A549 (cell line): Measurements from ENCODE around the gene MAP3K5. TPM values are rescaled to one million over a fixed set of nuclear protein-coding genes. Genes with fewer than 3 reads are reported as not detected.

ENCODE experiments used
- ATAC-seq, 2 experiments: fragments of 200-7000 bp in 1 of 2; fragments of >200 bp in 1 of 2; cut with Nextera tagmentation in 1 of 2; cut with Tn5 transposase in 1 of 2; 3 replicates each; pipeline versions ENCODE4 v1.8.0 to v1.9.1; 2018 to 2020; ENCODE audit warnings: mild to moderate bottlenecking in 1 of 2, moderate library complexity in 1 of 2
- CTCF ChIA-PET: fragments of 300-600 bp; sonication (Branson Sonifier 250); formaldehyde crosslinking; extraction: SDS; loops from one replicate; lab custom pipeline; 2021; ENCODE audit warnings: antibody characterized with exemption, inconsistent platforms; lab: Yijun Ruan, JAX
- POLR2A ChIA-PET: fragments of 350-600 bp; formaldehyde crosslinking; extraction: SDS; loops from one replicate; lab custom pipeline; 2021; ENCODE audit warnings: antibody characterized with exemption, inconsistent platforms; lab: Yijun Ruan, JAX
- DNase-seq, 2 experiments: peaks; one replicate each; pipeline versions ENCODE4 v3.0.0 to v3.0.0-alpha.2; 2011 to 2016; ENCODE audit warnings: low read depth in 1 of 2, low spot score in 1 of 2
- FAIRE-seq: peaks from 2 replicates; lab custom pipeline; 2011; peaks lifted over from hg19 to GRCh38; lab: Jason Lieb, UNC
- H3K27ac ChIP-seq, 2 experiments: fragments of >200 bp; sonication (Bioruptor Twin); formaldehyde crosslinking; 3 replicates each; pipeline ENCODE4 v1.5.1; 2016 to 2017
- H3K4me1 ChIP-seq: fragments of >200 bp; sonication (Bioruptor Twin); formaldehyde crosslinking; 3 replicates; pipeline ENCODE4 v1.6.1; 2016
- H3K4me2 ChIP-seq: fragments of >200 bp; sonication (Bioruptor Twin); formaldehyde crosslinking; 3 replicates; pipeline ENCODE4 v1.6.1; 2016
- H3K4me3 ChIP-seq: fragments of >200 bp; sonication (Bioruptor Twin); formaldehyde crosslinking; 3 replicates; pipeline ENCODE4 v1.5.1; 2016
- H3K9me3 ChIP-seq: fragments of >200 bp; sonication (Bioruptor Twin); formaldehyde crosslinking; 3 replicates; pipeline ENCODE4 v1.6.1; 2016
- CBX2 ChIP-seq: fragments of 200-600 bp; sonication (generic); IDR thresholded peaks from 2 replicates; pipeline ENCODE4 v1.6.1; 2016; ENCODE audit warnings: low read depth, mild to moderate bottlenecking, borderline replicate concordance
- CEBPB ChIP-seq, 2 experiments: fragments of >200 bp in 1 of 2; sonication (Bioruptor Twin) in 1 of 2; formaldehyde crosslinking in 1 of 2; IDR thresholded peaks; 2 replicates each; pipeline ENCODE4 v1.6.1; 2012 to 2016
- EHF ChIP-seq: fragments of 250-450 bp; sonication (Bioruptor Pico); IDR thresholded peaks from 2 replicates; pipeline ENCODE4 v1.5.0; 2020; ENCODE audit warnings: mild to moderate bottlenecking
- EP300 ChIP-seq, 2 experiments: fragments of >200 bp; sonication (Bioruptor Twin); formaldehyde crosslinking; IDR thresholded peaks; 2 replicates in 1 of 2; 3 replicates in 1 of 2; pipeline ENCODE4 v1.6.1; 2016 to 2017
- FOSB ChIP-seq: fragments of 250-450 bp; sonication (Bioruptor Pico); IDR thresholded peaks from 2 replicates; pipeline ENCODE4 v1.5.0; 2020; ENCODE audit warnings: mild to moderate bottlenecking, moderate library complexity
- FOSL2 ChIP-seq, 2 experiments: fragments of 450-650 bp in 1 of 2; fragments of >200 bp in 1 of 2; sonication (Bioruptor Twin) in 1 of 2; formaldehyde crosslinking; IDR thresholded peaks; 2 replicates each; pipeline versions ENCODE4 v1.5.0 to v1.6.1; 2016 to 2020; ENCODE audit warnings: mild to moderate bottlenecking in 1 of 2, moderate library complexity in 1 of 2
- FOXS1 ChIP-seq: fragments of 250-450 bp; sonication (Bioruptor Pico); IDR thresholded peaks from 2 replicates; pipeline ENCODE4 v1.5.0; 2020; ENCODE audit warnings: mild to moderate bottlenecking, moderate library complexity
- HDAC2 ChIP-seq: fragments of 200-600 bp; sonication (generic); IDR thresholded peaks from 2 replicates; pipeline ENCODE4 v1.6.1; 2016
- HOXA7 ChIP-seq: fragments of 250-450 bp; sonication (Bioruptor Pico); IDR thresholded peaks from 2 replicates; pipeline ENCODE4 v1.5.0; 2020; ENCODE audit warnings: mild to moderate bottlenecking, moderate library complexity
- HOXB13 ChIP-seq: fragments of 250-450 bp; sonication (Bioruptor Pico); IDR thresholded peaks from 2 replicates; pipeline ENCODE4 v1.5.0; 2020; ENCODE audit warnings: low read depth, mild to moderate bottlenecking, moderate library complexity
- HOXB5 ChIP-seq: fragments of 250-450 bp; sonication (Bioruptor Pico); IDR thresholded peaks from 2 replicates; pipeline ENCODE4 v1.5.0; 2020; ENCODE audit warnings: mild to moderate bottlenecking, moderate library complexity
- KDM5A ChIP-seq: fragments of 200-600 bp; sonication (generic); IDR thresholded peaks from 2 replicates; pipeline ENCODE4 v1.6.1; 2016; ENCODE audit warnings: antibody characterized with exemption, mild to moderate bottlenecking
- MAFK ChIP-seq: fragments of 450-650 bp; IDR thresholded peaks from 2 replicates; pipeline ENCODE4 v1.6.1; 2014; ENCODE audit not compliant: partially characterized antibody
- POLR2AphosphoS2 ChIP-seq: conservative IDR thresholded peaks from 2 replicates; pipeline ENCODE4 v1.6.1; 2012; ENCODE audit warnings: low read length, improper control_type of control experiment, inconsistent platforms
- RAD21 ChIP-seq, 2 experiments: fragments of >200 bp in 1 of 2; sonication (Bioruptor Twin) in 1 of 2; formaldehyde crosslinking in 1 of 2; IDR thresholded peaks in 1 of 2; conservative IDR thresholded peaks in 1 of 2; 2 replicates in 1 of 2; 3 replicates in 1 of 2; pipeline ENCODE4 v1.6.1; 2012 to 2018; ENCODE audit warnings: inconsistent platforms in 1 of 2
- RARB ChIP-seq: fragments of 250-450 bp; sonication (Bioruptor Pico); IDR thresholded peaks from 2 replicates; pipeline ENCODE4 v1.8.0; 2021; ENCODE audit warnings: mild to moderate bottlenecking, moderate library complexity
- RFX5 ChIP-seq: fragments of 450-650 bp; IDR thresholded peaks from 2 replicates; pipeline ENCODE4 v1.7.1; 2014; ENCODE audit warnings: antibody characterized with exemption, mild to moderate bottlenecking, moderate library complexity
- SREBF2 ChIP-seq: fragments of 450-650 bp; IDR thresholded peaks from 2 replicates; pipeline ENCODE4 v1.6.1; 2014; ENCODE audit warnings: mild to moderate bottlenecking, moderate library complexity
- ZFP36 ChIP-seq: fragments of 450-650 bp; IDR thresholded peaks from 2 replicates; pipeline ENCODE4 v1.6.1; 2014; ENCODE audit warnings: borderline replicate concordance; ENCODE audit not compliant: partially characterized antibody
- WGBS: methylation state at CpG from one replicate; pipeline ENCODE4 v1.1.6; 2017; ENCODE audit errors: missing lambda C conversion rate; 5-methylcytosine and 5-hydroxymethylcytosine counted together
- polyA plus RNA-seq, 4 experiments: library from polyadenylated mRNA; depleted of rRNA in 3 of 4; stranded (reverse); fragments of >200 nt; fragmentation: RNase III in 1 of 4; extraction: RNeasy Plus Mini Kit Qiagen cat#74134 plus additional on column Dnase treatment in 1 of 4; gene quantifications; 2 replicates in 3 of 4; 3 replicates in 1 of 4; pipeline ENCODE4 v1.2.3, GENCODE V29; 2011 to 2017
- TF ChIP-seq, protein P1 (sequence below): fragments of >200 bp; sonication (Bioruptor Twin); formaldehyde crosslinking; IDR thresholded peaks from 3 replicates; pipeline ENCODE4 v1.6.1; 2016
- TF ChIP-seq, protein P2 (sequence below): fragments of 450-650 bp; IDR thresholded peaks from 2 replicates; pipeline ENCODE4 v1.6.1; 2014; ENCODE audit warnings: antibody characterized with exemption
- TF ChIP-seq, protein P3 (sequence below): fragments of 200-600 bp; sonication (generic); IDR thresholded peaks from 2 replicates; pipeline ENCODE4 v1.6.1; 2016; ENCODE audit warnings: antibody characterized with exemption, mild to moderate bottlenecking, moderate library complexity

The MAP3K5 gene
- polyA plus RNA-seq, 2 of the 4 experiments (the other 2 are of a cell fraction) = 2.1 to 4.1 TPM

DNA sequence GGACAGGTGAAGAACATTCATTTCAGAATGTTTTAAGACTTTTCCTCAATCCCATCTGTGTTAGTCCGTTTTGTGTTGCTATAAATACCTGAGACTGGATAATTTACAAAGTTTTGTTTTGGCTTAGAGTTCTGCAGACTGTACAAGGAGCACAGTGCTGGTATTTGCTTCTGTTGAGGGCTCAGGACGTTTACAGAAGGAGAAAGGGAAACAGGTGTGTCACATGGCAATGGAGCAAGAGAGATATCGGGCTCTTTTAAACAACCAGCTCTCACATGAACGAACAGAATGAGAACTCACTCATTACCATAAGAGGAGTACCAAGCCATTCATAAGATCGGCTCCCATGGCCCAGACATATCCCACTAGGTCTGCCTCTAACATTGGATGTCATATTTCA lies 258.8 kb downstream of the MAP3K5 start:
- Histone ChIP-seq H3K27ac (peak overlapping the region in 1 of 2 experiments; percentile 45; a peak in 2 of 6 replicates), H3K9me3 (no peaks in the 10 kb centered on the region), H3K4me2 (no peak overlapping the region), H3K4me3 (no peak overlapping the region), H3K4me1 (peaks cover 41% of the 10 kb centered on the region)
- ATAC-seq = no peak
- FAIRE-seq = no peak
- no peak for TF ChIP-seq RFX5
- TF ChIP-seq CEBPB (IDR thresholded peaks at IDR 0.05) = no peak
- TF ChIP-seq, protein P1, sequence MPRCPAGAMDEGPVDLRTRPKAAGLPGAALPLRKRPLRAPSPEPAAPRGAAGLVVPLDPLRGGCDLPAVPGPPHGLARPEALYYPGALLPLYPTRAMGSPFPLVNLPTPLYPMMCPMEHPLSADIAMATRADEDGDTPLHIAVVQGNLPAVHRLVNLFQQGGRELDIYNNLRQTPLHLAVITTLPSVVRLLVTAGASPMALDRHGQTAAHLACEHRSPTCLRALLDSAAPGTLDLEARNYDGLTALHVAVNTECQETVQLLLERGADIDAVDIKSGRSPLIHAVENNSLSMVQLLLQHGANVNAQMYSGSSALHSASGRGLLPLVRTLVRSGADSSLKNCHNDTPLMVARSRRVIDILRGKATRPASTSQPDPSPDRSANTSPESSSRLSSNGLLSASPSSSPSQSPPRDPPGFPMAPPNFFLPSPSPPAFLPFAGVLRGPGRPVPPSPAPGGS = no peak
- TF ChIP-seq HDAC2 = no peak
- no peak for TF ChIP-seq SREBF2
- no peak for TF ChIP-seq FOSL2 (IDR thresholded peaks at IDR 0.05)
- TF ChIP-seq FOSL2 (CRISPR knock-in tag; IDR thresholded peaks at IDR 0.05) = no peak
- no peak for TF ChIP-seq FOSB (CRISPR knock-in tag)
- TF ChIP-seq POLR2AphosphoS2 = no peak
- TF ChIP-seq HOXB13 = no peak
- no peak for TF ChIP-seq HOXA7
- no peak for TF ChIP-seq RARB (CRISPR knock-in tag)
- TF ChIP-seq EHF (CRISPR knock-in tag) = no peak
- TF ChIP-seq RAD21 (conservative IDR thresholded peaks at IDR 0.05 in 1 of 2, IDR thresholded peaks at IDR 0.05 in 1 of 2) = no peak
- no peak for TF ChIP-seq HOXB5
- TF ChIP-seq EP300 (IDR thresholded peaks at IDR 0.05) = no peak
- TF ChIP-seq, protein P2, sequence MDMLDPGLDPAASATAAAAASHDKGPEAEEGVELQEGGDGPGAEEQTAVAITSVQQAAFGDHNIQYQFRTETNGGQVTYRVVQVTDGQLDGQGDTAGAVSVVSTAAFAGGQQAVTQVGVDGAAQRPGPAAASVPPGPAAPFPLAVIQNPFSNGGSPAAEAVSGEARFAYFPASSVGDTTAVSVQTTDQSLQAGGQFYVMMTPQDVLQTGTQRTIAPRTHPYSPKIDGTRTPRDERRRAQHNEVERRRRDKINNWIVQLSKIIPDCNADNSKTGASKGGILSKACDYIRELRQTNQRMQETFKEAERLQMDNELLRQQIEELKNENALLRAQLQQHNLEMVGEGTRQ = no peak
- TF ChIP-seq ZFP36 = no peak
- TF ChIP-seq CBX2 = no peak
- TF ChIP-seq, protein P3, sequence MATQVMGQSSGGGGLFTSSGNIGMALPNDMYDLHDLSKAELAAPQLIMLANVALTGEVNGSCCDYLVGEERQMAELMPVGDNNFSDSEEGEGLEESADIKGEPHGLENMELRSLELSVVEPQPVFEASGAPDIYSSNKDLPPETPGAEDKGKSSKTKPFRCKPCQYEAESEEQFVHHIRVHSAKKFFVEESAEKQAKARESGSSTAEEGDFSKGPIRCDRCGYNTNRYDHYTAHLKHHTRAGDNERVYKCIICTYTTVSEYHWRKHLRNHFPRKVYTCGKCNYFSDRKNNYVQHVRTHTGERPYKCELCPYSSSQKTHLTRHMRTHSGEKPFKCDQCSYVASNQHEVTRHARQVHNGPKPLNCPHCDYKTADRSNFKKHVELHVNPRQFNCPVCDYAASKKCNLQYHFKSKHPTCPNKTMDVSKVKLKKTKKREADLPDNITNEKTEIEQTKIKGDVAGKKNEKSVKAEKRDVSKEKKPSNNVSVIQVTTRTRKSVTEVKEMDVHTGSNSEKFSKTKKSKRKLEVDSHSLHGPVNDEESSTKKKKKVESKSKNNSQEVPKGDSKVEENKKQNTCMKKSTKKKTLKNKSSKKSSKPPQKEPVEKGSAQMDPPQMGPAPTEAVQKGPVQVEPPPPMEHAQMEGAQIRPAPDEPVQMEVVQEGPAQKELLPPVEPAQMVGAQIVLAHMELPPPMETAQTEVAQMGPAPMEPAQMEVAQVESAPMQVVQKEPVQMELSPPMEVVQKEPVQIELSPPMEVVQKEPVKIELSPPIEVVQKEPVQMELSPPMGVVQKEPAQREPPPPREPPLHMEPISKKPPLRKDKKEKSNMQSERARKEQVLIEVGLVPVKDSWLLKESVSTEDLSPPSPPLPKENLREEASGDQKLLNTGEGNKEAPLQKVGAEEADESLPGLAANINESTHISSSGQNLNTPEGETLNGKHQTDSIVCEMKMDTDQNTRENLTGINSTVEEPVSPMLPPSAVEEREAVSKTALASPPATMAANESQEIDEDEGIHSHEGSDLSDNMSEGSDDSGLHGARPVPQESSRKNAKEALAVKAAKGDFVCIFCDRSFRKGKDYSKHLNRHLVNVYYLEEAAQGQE = no peak
- ChIA-PET CTCF (no interaction called here), POLR2A (no interaction called here)
- WGBS = 73% methylated on average over 5 of the region's 5 CpGs
- DNase-seq = no peak

DNA sequence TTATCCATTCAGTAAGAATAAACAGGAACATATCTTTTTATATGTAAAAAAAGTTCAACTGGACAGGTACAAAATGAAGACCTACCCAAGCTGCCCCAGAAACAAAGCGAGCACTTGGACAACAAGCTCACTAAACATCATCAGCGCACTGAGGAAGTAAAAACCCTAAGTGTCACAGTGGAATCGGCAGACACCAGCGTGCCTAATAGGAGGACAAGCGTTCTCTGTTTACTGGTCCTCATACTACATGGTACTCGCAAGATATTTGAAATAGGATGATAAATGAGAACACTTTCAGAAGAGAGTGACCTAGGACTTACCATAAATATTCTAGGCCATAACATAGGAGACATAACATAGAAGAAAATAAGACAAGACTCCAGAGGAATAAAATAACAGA lies 260.2 kb downstream of the MAP3K5 start:
- H3K4me1 ChIP-seq = peaks cover 55% of the 10 kb centered on the region
- ChIA-PET POLR2A (interaction anchor here (0.6 kb wide), 1 partner anchor 13 kb away, joined by 3 read pairs; no protein-coding TSS in a partner anchor), CTCF (interaction anchor here (1.2 to 1.5 kb wide), 2 partner anchors 15 to 18 kb away, joined by 3 to 6 read pairs; partner anchors contain the start of gene MAP7)
- 92% methylated on average over 6 of the region's 6 CpGs for WGBS
- FAIRE-seq = no peak
- no peaks in the 10 kb centered on the region for H3K9me3 ChIP-seq
- no peak for TF ChIP-seq KDM5A
- no peak for TF ChIP-seq FOXS1 (CRISPR knock-in tag)
- TF ChIP-seq ZFP36 = no peak
- TF ChIP-seq MAFK = no peak
- ATAC-seq = no peak
- H3K4me3 ChIP-seq = no peak overlapping the region
- H3K4me2 ChIP-seq = no peak overlapping the region
- no peak overlapping the region; a peak in 1 of 6 replicates for H3K27ac ChIP-seq
- DNase-seq = no peak
